Nasal cavity respiratory epithelium epithelial cell of viscerocranial mucosa (primary cell): ENCODE results near the gene LNP1. TPM values are rescaled to one million over a fixed set of nuclear protein-coding genes. Genes with fewer than 3 reads are reported as not detected.

Experiments
- total RNA-seq: library from RNA; depleted of rRNA; stranded (reverse); fragments of >200 nt; gene quantifications from 2 replicates; pipeline ENCODE4 v1.2.3, GENCODE V29; 2014

LNP1 gene, protein sequence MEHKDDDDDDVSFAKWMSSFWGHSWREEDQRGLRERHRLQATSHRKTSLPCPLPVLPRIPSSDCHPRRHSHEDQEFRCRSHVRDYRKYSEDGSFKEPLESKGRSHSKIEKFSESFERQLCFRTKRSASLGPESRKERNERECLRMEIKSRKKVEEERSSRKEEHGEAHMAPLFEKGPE
- 1.00 and 1.4 TPM in 2 replicates for total RNA-seq

DNA sequence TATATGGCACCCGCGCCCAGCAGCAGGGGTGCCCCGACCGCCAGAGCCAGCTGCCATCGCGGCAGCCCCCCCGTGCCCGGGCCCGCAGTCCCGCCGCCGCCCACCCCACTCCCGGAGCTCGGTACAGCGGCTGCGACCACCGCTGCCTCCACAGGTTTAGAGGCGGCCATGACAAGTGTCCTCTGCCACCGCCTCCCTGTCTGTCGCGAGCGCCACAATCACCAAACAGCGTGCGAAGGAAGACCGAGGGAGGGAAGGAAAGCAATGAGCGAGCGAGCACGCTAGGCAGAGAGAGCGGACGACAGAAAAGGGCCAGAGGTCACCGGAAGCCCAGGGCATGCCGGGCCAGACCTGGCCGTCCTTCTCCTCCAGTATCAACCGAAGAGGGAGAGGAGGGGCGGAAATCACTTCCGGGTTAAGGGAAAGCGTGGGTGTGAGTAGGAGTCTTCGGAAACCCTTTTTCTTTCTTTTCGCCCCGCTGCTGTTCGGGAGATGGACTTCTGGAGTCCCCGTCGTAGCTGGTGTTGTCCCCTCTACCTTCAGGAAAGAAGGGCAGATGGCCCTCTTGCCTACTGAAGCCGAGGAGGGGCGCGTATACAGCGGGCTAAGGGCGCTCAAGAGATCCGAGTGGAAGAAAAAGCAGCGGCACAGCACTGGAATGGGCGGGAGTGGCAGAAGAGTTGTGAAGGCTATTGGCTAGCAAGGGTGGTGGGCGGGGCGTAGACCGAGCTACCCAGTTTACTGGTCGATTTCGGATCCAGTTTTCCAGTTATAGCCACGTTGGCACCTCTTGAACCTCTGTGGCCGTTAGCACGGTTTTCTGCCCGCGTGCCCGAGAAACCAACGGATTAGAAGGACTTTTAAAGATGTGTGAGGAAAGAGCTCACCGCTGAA is at the start of gene LNP1, which contains the start of gene TOMM70:
Gene LNP1, plus strand, starts transcription at position 760 of the 894 bp plus-strand sequence. CDS start 28,191 bp downstream, outside the sequence.
Gene TOMM70, minus strand, starts transcription at position 310 of the 894 bp plus-strand sequence. Its CDS starts 140 bp downstream, at position 170.

DNA sequence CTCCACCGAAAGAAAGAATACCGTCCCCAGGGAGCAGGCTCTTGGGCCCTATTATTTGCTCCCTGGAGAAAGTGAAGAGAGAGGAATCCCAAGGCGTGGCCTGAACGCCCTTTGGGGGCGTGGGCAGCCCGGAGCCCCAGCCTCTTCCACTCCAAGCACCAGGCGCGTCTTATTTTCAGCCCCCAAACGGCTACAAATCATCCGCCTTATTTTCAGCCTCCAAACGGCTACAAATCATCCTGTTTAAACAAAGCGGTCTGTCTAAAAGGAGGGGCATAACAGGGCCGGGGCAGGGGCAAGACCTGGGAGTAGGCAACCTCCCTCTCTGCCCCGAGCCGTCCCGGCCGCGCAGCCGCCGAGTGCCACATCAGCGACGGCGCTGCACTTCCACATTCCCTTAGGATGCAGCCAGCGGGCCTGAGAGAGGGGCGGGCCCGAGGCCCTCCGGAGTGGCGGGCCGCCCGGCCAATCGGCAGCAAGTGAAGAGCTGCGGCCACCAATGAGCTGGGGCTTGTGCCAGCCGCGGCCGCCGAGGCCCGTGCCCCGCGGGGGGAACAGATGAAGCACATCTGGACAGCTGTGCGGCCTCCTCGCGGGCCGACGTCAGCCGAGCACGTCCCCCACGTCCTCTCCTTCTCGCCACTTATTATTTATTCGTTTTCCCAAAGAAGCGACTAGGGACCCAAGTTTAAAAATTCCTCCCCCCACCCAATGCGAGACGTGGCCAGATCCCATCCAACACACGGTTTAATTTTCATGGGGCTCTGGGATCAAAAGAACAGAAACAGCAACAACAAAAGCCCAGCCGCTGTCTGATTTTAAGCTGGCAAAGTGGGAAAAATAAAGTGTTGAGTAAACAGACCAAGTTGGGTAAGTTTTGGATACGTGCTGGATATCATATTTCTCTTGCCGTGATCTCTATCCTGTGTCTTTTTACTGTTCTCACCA is 91.0 kb downstream of the LNP1 start, which contains the start of gene TMEM45A:
Gene TMEM45A, plus strand, starts transcription at position 561 of the 948 bp plus-strand sequence. CDS start 62,593 bp downstream, outside the sequence.

Other genes starting within 250 kb of the LNP1 start
- gene TBC1D23, start 140.5 kb upstream of the LNP1 start, total RNA-seq, result 43.4 and 44.8 TPM in 2 replicates
- gene NIT2, start 66.8 kb upstream of the LNP1 start, total RNA-seq, result 16.7 and 22.7 TPM in 2 replicates
- 50.9 and 59.5 TPM in 2 replicates for gene TOMM70, start 450 bp upstream of the LNP1 start, total RNA-seq
- 8.5 and 10.7 TPM in 2 replicates for gene TMEM45A, start 91.1 kb downstream of the LNP1 start, total RNA-seq
- gene ADGRG7, start 208.1 kb downstream of the LNP1 start, total RNA-seq, result 34.2 TPM in 1 of 2 replicates, not detected in the other